HG03066 (cell line): Measurements from ENCODE around the gene EPM2AIP1.
A peak's percentile ranks its signal among the peaks of the same experiment; 100 is the strongest.
"Not testable (repeated sequence)": the region's sequence is repeated elsewhere in the genome, so short reads cannot be mapped to it uniquely, and the experiment has no call there.

Experiments
- ATAC-seq: cut with Tn5 transposase; IDR thresholded peaks from one replicate; pipeline ENCODE4 v1.9.1; 2021; ENCODE audit warnings: low read depth; ENCODE audit not compliant: unreplicated experiment

The EPM2AIP1 gene

GRCh38 chr3:36993326-36994283, 674 bp upstream of the EPM2AIP1 start, which contains the start of gene MLH1:
TSS of gene MLH1 (plus strand) at chr3:36993518. CDS start at chr3:36993548, 30 bp downstream.
- ATAC-seq: peak; percentile 87

DNA sequence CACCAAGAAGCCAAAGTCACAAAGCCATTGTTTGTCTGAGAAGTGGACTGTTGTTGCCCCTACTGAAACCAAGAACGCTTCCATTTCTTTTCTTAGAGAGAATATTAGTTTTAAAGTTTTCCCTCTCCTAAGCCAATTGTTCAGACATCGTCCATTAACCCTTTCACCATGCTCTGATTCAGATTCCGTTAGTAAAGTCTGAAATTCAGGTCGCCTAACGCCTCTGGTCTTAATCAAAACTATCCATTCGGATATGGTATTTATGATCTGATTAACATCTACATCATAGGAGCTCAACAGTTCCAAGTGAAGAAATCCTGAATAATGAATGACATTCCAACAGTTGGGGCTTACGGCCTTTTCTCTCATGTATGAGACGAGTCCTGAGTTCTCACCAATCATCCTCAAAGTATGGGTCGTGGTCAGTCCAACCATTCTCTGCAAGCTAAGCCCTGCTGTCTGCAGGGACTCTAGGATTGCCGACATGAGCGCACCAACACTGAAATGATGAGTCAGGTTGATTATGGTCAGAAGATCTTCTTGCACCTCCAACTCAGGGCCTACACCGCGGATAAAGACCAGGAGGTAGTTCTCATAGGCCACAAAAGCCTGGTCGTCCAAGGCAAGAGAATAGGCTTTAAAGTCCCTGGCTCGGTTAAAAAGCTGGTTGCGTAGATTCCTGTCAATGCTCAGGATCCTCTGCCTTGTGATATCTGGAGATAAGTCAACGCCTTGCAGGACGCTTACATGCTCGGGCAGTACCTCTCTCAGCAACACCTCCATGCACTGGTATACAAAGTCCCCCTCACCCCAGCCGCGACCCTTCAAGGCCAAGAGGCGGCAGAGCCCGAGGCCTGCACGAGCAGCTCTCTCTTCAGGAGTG, 767 bp downstream of the EPM2AIP1 start:
- ATAC-seq: no peak

- no peak for ATAC-seq
These were observed 1.8 kb downstream of the EPM2AIP1 start for GRCh38 chr3:36991147-36991546.

DNA sequence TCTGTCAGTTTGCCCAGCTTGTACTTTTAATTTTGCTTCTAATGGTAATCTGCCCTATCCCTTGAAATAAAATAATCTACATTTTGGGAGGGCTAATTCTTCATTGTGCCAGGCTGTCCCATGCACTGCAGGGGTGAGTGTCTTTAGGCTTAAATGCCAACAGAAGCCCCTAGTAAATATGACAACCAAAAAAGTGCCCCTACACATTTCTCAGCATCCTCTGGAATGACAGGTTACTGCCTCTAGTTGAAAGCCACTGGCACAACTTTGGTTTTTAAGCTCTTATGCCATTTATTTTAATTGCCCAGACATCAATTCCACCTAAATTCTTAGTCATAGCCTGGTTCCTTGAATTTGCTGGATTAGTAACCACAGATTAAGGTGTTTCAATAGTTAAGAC, 3.4 kb downstream of the EPM2AIP1 start:
- no peak for ATAC-seq

GRCh38 chr3:36989005-36989404, 3.9 kb downstream of the EPM2AIP1 start:
- no peak for ATAC-seq

GRCh38 chr3:36988356-36988755, 4.6 kb downstream of the EPM2AIP1 start:
- no peak for ATAC-seq

DNA sequence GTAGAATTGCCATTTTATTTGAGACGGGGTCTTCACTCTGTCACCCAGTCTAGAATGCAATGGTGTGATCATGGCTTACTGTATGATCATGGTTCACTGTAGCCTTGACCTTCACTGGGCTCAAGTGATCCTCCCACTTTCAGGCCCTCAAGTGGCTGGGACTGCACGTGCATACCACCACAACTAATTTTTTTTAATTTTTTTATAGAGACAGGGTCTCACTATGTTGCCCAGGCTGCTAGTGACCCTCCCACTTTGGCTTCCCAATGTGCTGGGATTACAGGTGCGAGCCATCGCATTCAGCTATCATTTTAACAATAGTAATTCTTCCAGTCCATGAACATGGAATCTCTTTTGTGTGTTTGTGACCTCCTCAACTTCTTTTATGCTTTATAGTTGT, 11.9 kb downstream of the EPM2AIP1 start:
- no peak for ATAC-seq

DNA sequence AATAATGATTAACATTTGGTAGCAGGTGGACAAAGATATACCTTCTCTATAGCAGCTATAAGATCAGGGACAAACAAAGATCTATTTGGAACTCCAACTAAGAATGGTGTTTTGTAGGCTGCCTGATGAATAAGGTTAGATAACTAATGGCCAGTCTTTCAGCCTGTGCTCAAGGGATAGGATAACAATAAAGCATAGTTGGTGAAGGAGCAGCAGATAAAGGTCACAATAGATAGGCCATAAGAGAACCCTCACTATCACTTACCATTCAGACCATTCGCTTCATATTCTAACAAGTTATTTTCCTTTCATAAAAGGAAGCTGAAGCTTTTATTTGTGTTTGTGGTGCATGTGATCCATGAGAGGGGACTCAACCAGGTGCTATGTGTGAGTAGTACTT, 19.8 kb downstream of the EPM2AIP1 start:
- ATAC-seq: no peak

DNA sequence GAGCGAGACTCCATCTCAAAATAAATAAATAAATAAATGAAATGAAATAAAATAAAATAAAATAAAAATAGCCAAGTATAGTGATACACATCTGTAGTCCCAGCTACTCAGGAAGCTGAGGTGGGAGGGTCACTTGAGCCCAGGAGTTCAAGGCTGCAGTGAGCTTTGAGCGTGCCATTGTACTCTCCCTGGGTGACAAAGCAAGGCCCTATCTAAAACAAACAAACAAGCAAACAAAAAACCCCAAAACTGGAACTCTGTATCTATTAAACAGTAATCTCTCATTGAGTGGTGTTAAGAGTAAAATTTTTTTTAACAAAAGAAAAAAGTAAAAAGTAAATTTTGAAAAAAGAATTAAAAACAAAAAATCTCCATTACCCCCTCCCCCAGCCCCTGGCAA, 20.8 kb downstream of the EPM2AIP1 start:
- no peak for ATAC-seq

GRCh38 chr3:36969540-36970432, 23.1 kb downstream of the EPM2AIP1 start:
- peak; percentile 99 for ATAC-seq

DNA sequence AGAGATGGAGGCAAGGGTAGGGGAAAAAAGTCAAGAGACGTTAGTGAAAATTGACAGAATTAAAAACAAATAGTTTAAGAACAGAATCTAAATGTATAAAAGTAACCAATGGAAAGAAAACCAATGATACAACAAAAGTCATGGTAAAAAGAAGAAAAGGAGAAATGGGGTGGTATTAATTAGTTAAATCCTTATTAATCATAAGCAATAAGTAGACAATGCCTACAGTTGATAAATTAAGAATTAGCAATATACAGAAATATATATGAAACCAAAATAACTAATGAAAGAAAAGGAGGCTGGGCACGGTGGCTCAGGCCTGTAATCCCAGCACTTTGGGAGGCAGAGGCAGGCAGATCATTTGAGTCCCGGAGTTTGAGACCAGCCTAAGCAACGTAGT, 23.8 kb downstream of the EPM2AIP1 start:
- no peak for ATAC-seq

- ATAC-seq: no peak
These were observed 27.5 kb downstream of the EPM2AIP1 start for GRCh38 chr3:36965440-36965839.

- ATAC-seq: peak; percentile 58
These were observed 28.1 kb downstream of the EPM2AIP1 start for GRCh38 chr3:36964817-36965216.

DNA sequence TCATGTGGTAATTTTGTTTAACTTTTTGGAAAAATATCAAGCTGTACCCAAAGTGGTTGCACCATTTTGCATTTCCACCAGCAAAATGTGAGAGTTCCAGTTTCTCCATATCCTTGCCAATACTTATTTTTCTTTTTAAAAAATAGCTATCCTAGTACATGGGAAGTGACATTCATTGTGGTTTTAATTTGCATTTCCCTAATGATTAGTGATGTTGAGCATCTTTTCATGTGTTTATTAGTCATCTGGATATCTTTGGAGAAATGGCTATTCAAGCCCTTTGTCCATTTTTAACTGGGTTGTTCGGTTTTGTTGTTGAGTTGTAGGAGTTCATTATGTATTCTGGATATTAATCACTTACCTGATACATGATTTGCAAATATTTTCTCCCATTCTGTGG, 28.6 kb downstream of the EPM2AIP1 start:
- ATAC-seq: no peak

GRCh38 chr3:36963008-36963407, 29.9 kb downstream of the EPM2AIP1 start:
- not testable (repeated sequence) for ATAC-seq

DNA sequence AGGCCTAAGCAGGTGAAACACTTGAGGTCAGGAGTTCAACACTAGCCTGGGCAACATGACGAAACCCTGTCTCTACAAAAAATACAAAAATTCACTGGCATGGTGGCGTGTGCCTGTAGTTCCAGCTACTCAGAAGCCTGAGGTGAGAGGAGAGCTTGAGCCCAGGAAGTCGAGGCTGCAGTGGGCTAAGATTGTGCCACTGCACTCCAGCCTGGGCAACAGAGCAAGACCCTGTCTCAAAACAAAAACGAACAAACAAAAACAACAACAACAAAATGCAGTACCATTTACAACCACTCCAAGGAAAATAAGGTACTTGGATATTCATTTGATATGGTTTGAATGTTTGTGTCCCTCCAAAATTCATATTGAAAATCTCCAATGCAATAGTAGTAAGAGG, 32.4 kb downstream of the EPM2AIP1 start:
- ATAC-seq: no peak

DNA sequence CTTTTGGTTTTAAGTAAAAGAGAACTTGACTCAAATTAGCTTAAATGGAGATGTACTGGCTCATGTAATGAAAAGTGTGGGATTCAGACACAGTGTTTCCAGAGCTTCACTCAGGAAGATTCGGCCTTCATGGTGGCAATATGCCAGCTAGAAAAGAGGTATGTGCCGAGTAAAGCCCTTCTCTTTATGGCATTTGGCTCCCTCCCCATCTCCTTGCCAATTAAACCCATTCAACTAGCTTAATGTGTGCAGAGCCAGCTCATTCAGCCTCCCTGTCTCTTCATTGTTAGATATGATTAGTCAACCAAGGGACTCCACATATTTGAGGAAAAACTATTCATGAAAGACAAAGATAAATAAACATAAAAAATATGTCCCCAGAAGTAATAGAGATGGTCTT, 33.1 kb downstream of the EPM2AIP1 start:
- ATAC-seq: no peak

DNA sequence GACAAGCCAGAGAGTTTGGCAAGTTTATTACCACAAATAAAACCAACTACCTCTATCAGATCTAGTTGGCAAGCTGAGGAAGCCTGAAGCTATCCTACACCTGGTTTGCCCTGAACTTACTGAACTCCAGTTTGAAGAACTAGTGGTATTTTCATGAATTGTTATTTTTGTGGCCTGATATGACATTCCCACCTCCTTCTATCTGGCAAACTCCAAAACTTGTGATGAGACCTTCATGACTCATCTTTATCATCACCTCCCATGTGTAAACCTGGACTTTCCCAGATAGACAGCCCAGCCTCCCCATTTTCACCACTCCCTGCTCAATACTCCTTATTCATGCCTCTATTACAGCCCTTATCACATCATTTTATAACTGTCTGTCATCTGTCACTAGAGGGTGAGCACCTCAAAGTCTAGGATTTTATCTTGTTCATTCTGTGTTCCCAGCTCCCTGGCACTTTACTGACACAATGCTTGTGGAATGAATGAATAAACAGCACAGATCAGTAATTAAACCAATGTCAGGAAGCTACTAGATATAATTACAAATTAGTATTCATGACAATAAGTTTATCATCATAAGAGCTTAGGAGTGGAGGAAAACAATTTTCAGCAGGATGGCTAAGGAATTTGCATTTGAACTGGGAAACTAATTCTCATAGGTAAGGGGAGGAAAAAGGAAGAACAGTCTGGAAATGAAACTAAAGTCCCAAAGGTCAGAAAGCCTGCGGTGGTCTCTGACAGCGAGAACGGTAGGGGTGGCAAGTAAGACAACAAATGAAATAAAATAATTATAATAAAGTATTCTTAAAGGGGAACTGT, 34.9 kb downstream of the EPM2AIP1 start:
- no peak for ATAC-seq

GRCh38 chr3:36957063-36957462, 35.9 kb downstream of the EPM2AIP1 start:
- no peak for ATAC-seq
